ENCODE data around the gene DSCAM.

- TF ChIP-seq CTCF (IDR thresholded peaks at IDR 0.05 in 4 of 5, conservative IDR thresholded peaks at IDR 0.05 in 1 of 5) (no peak), POLR2A (IDR thresholded peaks at IDR 0.05) (no peak)
Observed at GRCh38 chr21:40882192-40882915, 35.4 kb upstream of the DSCAM start.
